Mesenchymal stem cell (in vitro differentiated cells and primary cell): ENCODE results near the gene YTHDC1.
A peak's percentile ranks its signal among the peaks of the same experiment; 100 is the strongest.
"Not testable (repeated sequence)": the region's sequence is repeated elsewhere in the genome, so short reads cannot be mapped to it uniquely, and the experiment has no call there.

Source experiments
- DNase-seq: peaks from one replicate; pipeline ENCODE4 v3.0.0-alpha.2; 2013
- H2AFZ ChIP-seq: one replicate; pipeline ENCODE4 v1.6.1; 2013; ENCODE audit warnings: low read depth, mild to moderate bottlenecking, control low read depth, inconsistent platforms, low read length, moderate library complexity
- H2AK5ac ChIP-seq: 2 replicates; pipeline ENCODE4 v1.6.1; 2013; ENCODE audit warnings: low read length, moderate library complexity, mild to moderate bottlenecking, inconsistent platforms; ENCODE audit not compliant: severe bottlenecking
- H2BK120ac ChIP-seq: one replicate; pipeline ENCODE4 v1.6.1; 2013; ENCODE audit warnings: low read depth, mild to moderate bottlenecking, inconsistent platforms, low read length, moderate library complexity
- H2BK12ac ChIP-seq, 2 experiments: one replicate each; pipeline ENCODE4 v1.6.1; 2013; ENCODE audit warnings: inconsistent platforms in 2 of 2, low read length in 2 of 2, mild to moderate bottlenecking in 2 of 2, moderate library complexity in 2 of 2, control low read depth in 1 of 2
- H2BK15ac ChIP-seq: one replicate; pipeline ENCODE4 v1.6.1; 2013; ENCODE audit warnings: mild to moderate bottlenecking, low read depth, inconsistent platforms; ENCODE audit not compliant: poor library complexity, severe bottlenecking
- H2BK5ac ChIP-seq: 2 replicates; pipeline ENCODE4 v1.6.1; 2013; ENCODE audit warnings: low read depth, mild to moderate bottlenecking, low read length, control low read depth, inconsistent platforms; ENCODE audit not compliant: poor library complexity, severe bottlenecking
- H3K14ac ChIP-seq, 2 experiments: one replicate each; pipeline ENCODE4 v1.6.1; 2013; ENCODE audit warnings: inconsistent platforms in 2 of 2, low read length in 2 of 2, control low read depth in 1 of 2, mild to moderate bottlenecking in 1 of 2, moderate library complexity in 1 of 2
- H3K18ac ChIP-seq, 2 experiments: one replicate each; pipeline ENCODE4 v1.6.1; 2013; ENCODE audit warnings: inconsistent platforms in 2 of 2, low read length in 2 of 2, control low read depth in 1 of 2, low read depth in 1 of 2, mild to moderate bottlenecking in 1 of 2
- H3K23ac ChIP-seq, 2 experiments: one replicate each; pipeline ENCODE4 v1.6.1; 2013; ENCODE audit warnings: inconsistent platforms in 2 of 2, low read length in 2 of 2, mild to moderate bottlenecking in 2 of 2, moderate library complexity in 2 of 2, control low read depth in 1 of 2
- H3K27ac ChIP-seq: 2 replicates; pipeline ENCODE4 v1.5.1; 2013; ENCODE audit warnings: mild to moderate bottlenecking, moderate library complexity, low read length, control low read depth, inconsistent platforms; ENCODE audit not compliant: poor library complexity, severe bottlenecking
- H3K27me3 ChIP-seq, 2 experiments: 2 replicates each; pipeline versions ENCODE4 v1.6.1 to v1.7.0; 2013; ENCODE audit warnings: low read length in 2 of 2, mild to moderate bottlenecking in 2 of 2, moderate library complexity in 2 of 2, control low read depth in 1 of 2, inconsistent platforms in 1 of 2; ENCODE audit not compliant: control insufficient read depth in 1 of 2, insufficient read depth in 1 of 2
- H3K36me3 ChIP-seq, 2 experiments: 2 replicates each; pipeline versions ENCODE4 v1.6.1 to v1.7.0; 2013; ENCODE audit warnings: low read length in 2 of 2, control low read depth in 1 of 2, inconsistent platforms in 1 of 2, low read depth in 1 of 2, mild to moderate bottlenecking in 1 of 2; ENCODE audit not compliant: insufficient read depth in 2 of 2, control insufficient read depth in 1 of 2
- H3K4ac ChIP-seq, 2 experiments: one replicate each; pipeline ENCODE4 v1.6.1; 2013; ENCODE audit warnings: inconsistent platforms in 2 of 2, low read length in 2 of 2, mild to moderate bottlenecking in 2 of 2, moderate library complexity in 2 of 2, control low read depth in 1 of 2, low read depth in 1 of 2
- H3K4me1 ChIP-seq: 2 replicates; pipeline ENCODE4 v1.6.1; 2013; ENCODE audit warnings: low read depth, low read length, control low read depth; ENCODE audit not compliant: control insufficient read depth, insufficient read depth
- H3K4me2 ChIP-seq: 2 replicates; pipeline ENCODE4 v1.6.1; 2013; ENCODE audit warnings: low read length, mild to moderate bottlenecking, inconsistent platforms; ENCODE audit not compliant: poor library complexity, severe bottlenecking
- H3K4me3 ChIP-seq, 2 experiments: 2 replicates each; pipeline versions ENCODE4 v1.5.1 to v1.7.0; 2013; ENCODE audit warnings: low read length in 2 of 2, mild to moderate bottlenecking in 2 of 2, control low read depth in 1 of 2, low read depth in 1 of 2; ENCODE audit not compliant: insufficient read depth in 1 of 2
- H3K79me1 ChIP-seq: replicated peaks from 2 replicates; pipeline ENCODE4 v1.6.1; 2013; ENCODE audit warnings: mild to moderate bottlenecking, control low read depth, low read length, inconsistent platforms; ENCODE audit not compliant: poor library complexity, severe bottlenecking
- H3K9ac ChIP-seq: 2 replicates; pipeline ENCODE4 v1.7.0; 2013; ENCODE audit warnings: mild to moderate bottlenecking, low read length, moderate library complexity
- H3K9me3 ChIP-seq: 2 replicates; pipeline ENCODE4 v1.7.0; 2013; ENCODE audit warnings: mild to moderate bottlenecking, low read length; ENCODE audit not compliant: control insufficient read depth
- H4K8ac ChIP-seq: one replicate; pipeline ENCODE4 v1.6.1; 2013; ENCODE audit warnings: inconsistent platforms, mild to moderate bottlenecking, low read length, moderate library complexity
- H4K91ac ChIP-seq: one replicate; pipeline ENCODE4 v1.6.1; 2013; ENCODE audit warnings: mild to moderate bottlenecking, low read length, inconsistent platforms
- whole genome bisulfite sequencing: methylation state at CpG from one replicate; pipeline ENCODE4 v1.1.7; 2013; ENCODE audit warnings: mixed read lengths; 5-methylcytosine and 5-hydroxymethylcytosine counted together

Gene YTHDC1

GRCh38 chr4:68390205-68390935, 40.5 kb upstream of the YTHDC1 start:
- H3K9me3 ChIP-seq: no peaks in the 10 kb centered on the region
- no peak overlapping the region for H3K4me2 ChIP-seq
- no peak overlapping the region for H2BK12ac ChIP-seq
- 93% methylated on average over 1 of the region's 1 CpG for WGBS
- no peak overlapping the region for H2BK5ac ChIP-seq
- DNase-seq: no peak
- no peaks in the 10 kb centered on the region for H3K36me3 ChIP-seq
- H3K9ac ChIP-seq: no peak overlapping the region
- H3K27ac ChIP-seq: no peak overlapping the region
- no peaks in the 10 kb centered on the region for H3K4me1 ChIP-seq
- H2BK15ac ChIP-seq: no peak overlapping the region
- H2BK120ac ChIP-seq: no peak overlapping the region
- H3K18ac ChIP-seq: no peak overlapping the region
- no peak overlapping the region for H4K91ac ChIP-seq
- no peak overlapping the region for H4K8ac ChIP-seq
- H2AFZ ChIP-seq: no peak overlapping the region
- no peak overlapping the region for H3K23ac ChIP-seq
- H3K14ac ChIP-seq: no peak overlapping the region
- no peak overlapping the region for H3K4me3 ChIP-seq
- H3K4ac ChIP-seq: no peak overlapping the region
- no peaks in the 10 kb centered on the region for H3K79me1 ChIP-seq
- H3K27me3 ChIP-seq: no peaks in the 10 kb centered on the region
- H2AK5ac ChIP-seq: no peak overlapping the region

- not testable (repeated sequence) for H3K27me3 ChIP-seq, H3K36me3 ChIP-seq, H2BK5ac ChIP-seq, H3K14ac ChIP-seq, H3K79me1 ChIP-seq, H2AK5ac ChIP-seq, H3K4me2 ChIP-seq, H3K4me3 ChIP-seq, H3K4me1 ChIP-seq, DNase-seq, H3K23ac ChIP-seq, H2AFZ ChIP-seq, H3K27ac ChIP-seq, H2BK15ac ChIP-seq, H2BK12ac ChIP-seq, H2BK120ac ChIP-seq, H3K9ac ChIP-seq, H3K4ac ChIP-seq, H3K9me3 ChIP-seq, H3K18ac ChIP-seq, H4K91ac ChIP-seq
- WGBS: 75% methylated on average over 6 of the region's 6 CpGs
- peak overlapping the region; percentile 60 for H4K8ac ChIP-seq
These were observed 39.6 kb upstream of the YTHDC1 start for GRCh38 chr4:68389386-68389913.

- no peak overlapping the region for H3K23ac ChIP-seq
- H3K79me1 ChIP-seq: no peaks in the 10 kb centered on the region
- H3K14ac ChIP-seq: no peak overlapping the region
- no peak overlapping the region for H3K27ac ChIP-seq
- H3K4me3 ChIP-seq: no peak overlapping the region
- no peak overlapping the region for H3K4ac ChIP-seq
- no peaks in the 10 kb centered on the region for H3K9me3 ChIP-seq
- no peak overlapping the region for H2BK5ac ChIP-seq
- no peaks in the 10 kb centered on the region for H3K36me3 ChIP-seq
- H4K8ac ChIP-seq: no peak overlapping the region
- H4K91ac ChIP-seq: no peak overlapping the region
- no peak for DNase-seq
- no peak overlapping the region for H3K9ac ChIP-seq
- no peak overlapping the region for H2AFZ ChIP-seq
- no peak overlapping the region for H3K18ac ChIP-seq
- H2BK15ac ChIP-seq: no peak overlapping the region
- H2BK120ac ChIP-seq: no peak overlapping the region
- H3K4me2 ChIP-seq: no peak overlapping the region
- no CpG with 5 or more reads among the region's 4 CpGs for WGBS
- no peak overlapping the region for H2BK12ac ChIP-seq
- no peak overlapping the region for H2AK5ac ChIP-seq
- H3K4me1 ChIP-seq: no peaks in the 10 kb centered on the region
- peaks cover 0 to 4% of the 10 kb centered on the region in 2 experiments for H3K27me3 ChIP-seq
These were observed 38.5 kb upstream of the YTHDC1 start for GRCh38 chr4:68388347-68388865.

GRCh38 chr4:68385267-68385666, 35.4 kb upstream of the YTHDC1 start:
- WGBS: 81% methylated on average over 1 of the region's 2 CpGs
- Histone ChIP-seq H3K27me3 (peaks cover 0 to 9% of the 10 kb centered on the region in 2 experiments), H3K18ac (no peak overlapping the region), H3K14ac (no peak overlapping the region), H2BK5ac (no peak overlapping the region), H3K27ac (no peak overlapping the region), H2BK120ac (no peak overlapping the region), H3K23ac (no peak overlapping the region), H4K91ac (no peak overlapping the region), H4K8ac (no peak overlapping the region), H2BK12ac (no peak overlapping the region), H2AFZ (no peak overlapping the region), H3K4me3 (no peak overlapping the region), H3K4ac (no peak overlapping the region), H3K4me2 (no peak overlapping the region), H2AK5ac (no peak overlapping the region), H3K4me1 (no peaks in the 10 kb centered on the region), H3K9ac (no peak overlapping the region), H3K9me3 (no peaks in the 10 kb centered on the region), H3K79me1 (no peaks in the 10 kb centered on the region), H3K36me3 (no peaks in the 10 kb centered on the region), H2BK15ac (no peak overlapping the region)
- DNase-seq: no peak
